HG03558 (cell line): ENCODE data around the gene NEK1.
A peak's percentile ranks its signal among the peaks of the same experiment; 100 is the strongest.

Source experiments
- ATAC-seq: cut with Tn5 transposase; IDR thresholded peaks from one replicate; pipeline ENCODE4 v1.9.1; 2021; ENCODE audit warnings: moderate number of reproducible peaks; ENCODE audit not compliant: unreplicated experiment; ENCODE audit errors: extremely low read depth

Gene NEK1

GRCh38 chr4:169611991-169612870, at the start of gene NEK1:
Gene NEK1, minus strand, starts transcription at chr4:169612583. Its CDS starts 9,953 bp downstream, at chr4:169602630.
- ATAC-seq: peak; percentile 86

DNA sequence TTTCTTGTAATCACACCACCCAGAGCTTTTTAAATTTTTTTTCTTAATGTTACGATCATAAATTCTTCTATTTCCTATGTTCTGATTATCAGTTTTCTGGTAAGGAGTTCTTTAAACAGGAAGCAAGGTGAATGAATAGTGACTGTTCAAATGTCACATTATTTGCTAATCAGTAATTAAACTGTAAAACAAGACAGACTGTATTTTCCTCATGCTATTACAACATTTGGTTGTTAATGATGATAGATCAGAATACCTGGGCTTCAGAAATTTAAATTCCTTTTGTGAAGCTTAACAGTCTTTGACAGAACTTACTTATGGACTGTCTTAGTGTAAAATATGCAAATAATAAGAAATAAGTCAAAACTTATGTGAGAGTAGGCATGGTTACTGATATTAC, 49.4 kb upstream of the NEK1 start:
- ATAC-seq: no peak

- no peak for ATAC-seq
Measured at GRCh38 chr4:169660929-169661328, 48.5 kb upstream of the NEK1 start.

DNA sequence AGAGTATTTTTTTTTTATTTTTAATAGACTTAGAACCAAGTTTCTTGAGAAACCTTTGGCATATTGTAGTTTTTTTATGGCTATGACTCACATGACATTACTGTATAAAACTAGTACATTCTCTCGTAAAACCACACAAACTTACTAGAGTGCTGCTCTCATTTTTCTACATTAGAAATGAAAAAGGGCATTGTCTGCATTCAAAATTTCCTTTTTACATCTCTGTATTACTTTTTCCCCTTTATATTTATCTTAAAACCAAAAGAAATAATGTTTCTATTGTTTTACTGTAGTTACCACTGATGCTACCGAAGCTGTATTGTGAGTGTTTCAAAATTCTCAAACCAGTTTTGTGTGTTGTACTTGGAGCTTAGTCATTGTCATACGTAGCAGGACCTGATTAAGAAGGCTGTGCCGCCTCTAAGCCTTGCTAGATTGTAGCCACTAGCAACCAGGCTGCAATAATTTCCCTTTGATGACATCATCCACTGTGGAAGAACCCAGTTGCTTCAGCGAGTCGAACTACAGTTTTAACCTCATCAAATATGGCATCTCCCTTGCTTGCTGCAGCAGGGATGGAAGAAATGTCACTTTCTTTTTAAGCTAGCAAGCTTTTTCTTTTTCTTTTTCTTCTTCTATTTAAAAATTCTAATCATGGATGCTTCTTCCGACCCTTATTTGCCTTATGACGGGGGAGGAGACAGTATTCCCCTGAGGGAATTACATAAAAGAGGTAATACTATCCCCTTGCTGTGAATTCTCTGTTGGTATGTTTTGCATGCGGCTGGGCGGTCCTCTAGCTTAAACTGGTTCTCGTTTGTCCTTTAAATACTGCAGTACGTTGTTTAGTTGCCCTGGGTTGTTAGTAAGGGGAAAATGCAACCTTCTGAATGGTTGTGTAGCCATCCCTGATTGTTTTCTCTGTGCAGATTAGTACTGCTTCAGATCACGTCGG, 47.6 kb upstream of the NEK1 start:
- ATAC-seq: peak; percentile 99

GRCh38 chr4:169658975-169659715, 46.8 kb upstream of the NEK1 start:
- no peak for ATAC-seq

DNA sequence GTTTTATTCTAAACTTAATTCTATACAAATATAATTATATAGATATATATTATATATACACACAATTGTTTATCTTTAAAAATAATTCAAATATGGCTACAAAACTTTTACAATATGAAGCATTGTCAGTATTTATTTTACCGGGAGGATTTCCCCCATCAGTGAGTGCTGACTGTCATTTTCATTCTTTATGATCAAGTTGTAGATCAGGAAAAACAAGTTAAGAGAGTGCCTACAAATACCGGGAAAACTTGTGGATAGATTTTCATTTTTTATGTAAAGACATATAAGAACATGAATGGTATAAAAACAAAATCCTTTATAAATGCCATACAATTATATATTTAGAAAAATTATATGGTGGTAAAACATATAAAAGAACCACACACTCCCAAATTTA, 45.8 kb upstream of the NEK1 start:
- ATAC-seq: no peak

DNA sequence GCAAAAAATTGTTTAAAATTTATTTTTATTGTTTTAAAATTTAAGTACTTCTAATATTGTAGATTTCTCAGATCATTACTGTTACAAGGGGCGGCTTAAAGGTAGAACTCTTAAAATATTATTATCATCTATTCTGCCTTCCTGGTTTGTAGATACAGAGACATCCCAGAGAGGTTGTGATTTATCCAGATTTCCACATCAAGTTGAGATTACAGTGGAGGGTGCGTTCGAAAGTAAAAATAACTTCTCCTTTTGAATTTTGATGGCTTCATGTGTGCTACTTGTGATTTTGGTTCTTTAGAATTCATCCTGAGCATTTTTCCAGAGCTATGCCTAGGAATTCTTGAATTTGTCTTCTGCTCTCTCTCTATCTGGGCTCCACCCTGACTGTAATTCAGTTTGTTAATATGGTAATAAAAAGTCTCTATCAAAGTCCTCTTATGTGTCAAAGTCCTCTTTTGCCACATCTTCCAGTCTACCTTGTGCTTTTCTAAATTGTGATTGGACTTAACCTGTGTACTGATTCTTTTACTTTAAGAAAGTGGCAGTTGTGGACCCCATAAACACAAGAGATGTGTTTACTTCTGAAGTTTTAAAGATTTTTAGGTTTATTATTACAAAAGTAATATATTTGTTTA, 45.2 kb upstream of the NEK1 start:
- ATAC-seq: no peak

DNA sequence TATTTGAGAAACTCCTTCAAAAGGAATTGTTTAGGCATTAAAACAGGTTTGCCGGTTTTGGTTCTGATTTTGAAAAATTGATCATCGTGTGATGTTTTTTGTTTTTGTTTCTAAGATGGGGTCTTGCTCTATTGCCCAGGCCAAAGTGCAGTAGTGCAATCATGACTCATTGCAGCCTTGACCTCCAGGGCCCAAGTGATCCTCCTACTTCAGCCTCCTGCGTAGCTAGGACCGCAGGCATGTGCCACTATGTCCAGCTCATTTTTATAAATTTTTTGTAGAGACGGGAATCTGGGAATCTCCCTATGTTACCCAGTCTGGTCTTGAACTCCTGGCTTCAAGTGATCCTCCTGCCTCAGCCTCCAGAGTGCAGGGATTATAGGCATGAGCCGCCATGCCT, 43.0 kb upstream of the NEK1 start:
- ATAC-seq: no peak

DNA sequence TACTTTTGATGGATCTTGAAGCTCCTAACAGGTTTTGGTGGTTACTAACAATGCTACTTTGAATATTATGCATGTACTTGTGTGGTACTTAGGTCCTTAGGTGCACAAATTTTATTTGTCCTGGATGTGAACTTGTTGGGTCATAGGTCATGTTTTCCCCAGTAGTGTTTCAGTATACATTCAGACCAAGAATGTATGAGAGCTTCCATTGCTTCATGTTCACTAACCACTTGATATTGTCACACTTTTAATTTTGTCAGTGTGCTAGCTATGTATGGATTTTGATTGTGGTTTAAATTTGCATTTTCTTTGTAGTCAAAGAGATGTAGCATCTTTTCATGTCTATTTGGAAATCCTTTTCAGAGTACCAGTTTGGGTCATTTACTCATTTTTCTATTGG, 40.2 kb upstream of the NEK1 start:
- ATAC-seq: no peak

- no peak for ATAC-seq
Measured at GRCh38 chr4:169650227-169650936, 38.0 kb upstream of the NEK1 start.

- ATAC-seq: no peak
Measured at GRCh38 chr4:169649545-169650226, 37.3 kb upstream of the NEK1 start.

- ATAC-seq: no peak
Measured at GRCh38 chr4:169645627-169646026, 33.2 kb upstream of the NEK1 start.

DNA sequence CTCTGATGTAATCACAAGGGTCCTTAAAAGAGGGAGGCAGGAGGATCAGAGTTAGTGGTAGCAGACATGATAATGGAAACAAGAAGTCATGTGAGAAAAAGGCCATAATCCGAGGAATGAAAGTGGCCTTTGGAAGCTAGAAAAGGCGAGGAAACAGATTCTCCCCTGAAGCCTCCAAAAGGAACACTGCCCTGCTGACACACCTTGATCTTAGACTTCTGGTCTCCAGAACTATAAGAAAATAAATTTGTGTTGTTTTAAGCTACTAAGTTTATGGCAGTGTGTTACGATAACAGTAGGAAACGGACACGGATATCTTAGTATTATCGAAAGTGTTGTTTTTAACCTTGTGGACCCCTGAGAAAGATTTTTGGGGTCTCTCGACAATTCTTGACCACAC, 32.4 kb upstream of the NEK1 start:
- ATAC-seq: no peak

- no peak for ATAC-seq
Measured at GRCh38 chr4:169640261-169640870, 28.0 kb upstream of the NEK1 start.

DNA sequence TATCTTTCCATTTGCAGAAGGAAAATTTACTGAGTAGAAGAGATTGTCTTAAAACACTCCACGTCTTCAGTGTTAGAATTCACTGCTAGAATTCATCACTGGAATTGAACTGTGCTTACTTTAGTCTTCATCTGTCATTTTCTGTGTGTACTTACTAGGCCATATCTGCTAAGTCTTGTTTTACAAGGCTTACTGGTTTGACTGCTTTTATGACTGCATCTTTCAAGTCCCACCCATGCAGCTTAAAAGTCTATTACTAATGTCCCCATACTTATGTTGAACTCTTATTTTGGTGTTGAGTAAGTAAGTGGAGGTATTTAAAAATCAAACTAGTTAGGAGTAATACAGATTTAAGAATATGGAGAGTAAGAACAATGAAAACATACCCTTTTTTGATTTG, 22.6 kb upstream of the NEK1 start:
- ATAC-seq: no peak

GRCh38 chr4:169632896-169633295, 20.5 kb upstream of the NEK1 start:
- no peak for ATAC-seq

DNA sequence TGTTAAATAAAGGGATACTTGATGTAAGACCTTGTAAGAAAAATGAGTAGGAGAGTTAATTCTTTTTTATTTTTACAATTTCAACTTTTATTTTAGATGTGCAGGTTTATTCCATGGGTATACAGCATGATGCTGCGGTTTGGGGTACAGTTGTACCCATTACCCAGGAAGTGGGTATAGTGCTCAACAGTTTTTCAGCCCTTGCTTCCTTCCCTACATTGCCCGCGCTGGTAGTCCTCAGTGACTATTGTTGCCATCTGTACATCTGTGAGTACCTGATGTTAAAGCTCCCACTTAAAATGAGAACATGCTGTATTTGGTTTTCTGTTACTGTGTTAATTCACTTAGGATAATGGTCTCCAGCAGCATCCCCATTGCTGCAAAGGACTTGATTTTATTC, 17.7 kb upstream of the NEK1 start:
- ATAC-seq: no peak

DNA sequence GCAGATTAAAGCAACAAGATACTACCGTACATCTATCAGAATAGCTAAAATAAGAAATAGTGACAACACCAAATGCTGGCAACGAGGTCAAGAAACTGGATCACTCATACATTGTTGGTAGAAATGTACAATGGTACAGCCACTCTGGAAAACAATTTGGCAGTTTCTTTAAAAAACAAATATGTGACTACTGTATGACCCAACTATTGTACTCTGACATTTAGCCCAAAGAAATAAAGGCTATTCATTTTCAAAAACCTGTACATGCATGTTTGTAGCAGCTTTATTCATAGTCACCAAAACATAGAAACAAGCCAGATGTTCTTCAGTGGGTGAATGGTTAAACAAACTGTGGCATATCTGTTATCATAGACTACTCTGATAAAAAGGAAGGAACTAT, 16.2 kb upstream of the NEK1 start:
- ATAC-seq: no peak
